GOT3 (cell line): ENCODE measurements around the gene ZNF30.
"Not testable (repeated sequence)": the region's sequence is repeated elsewhere in the genome, so short reads cannot be mapped to it uniquely, and the experiment has no call there.

Source experiments
- DNase-seq: peaks from one replicate; lab custom pipeline; 2025; ENCODE audit warnings: mixed read lengths; lab: John Stamatoyannopoulos, UW

Gene ZNF30

GRCh38 chr19:34960103-34960805 is 33.6 kb downstream of the ZNF30 start:
- no peak for DNase-seq

GRCh38 chr19:34960940-34961679 is 34.4 kb downstream of the ZNF30 start:
- DNase-seq = no peak

- no peak for DNase-seq
Measured at GRCh38 chr19:34961775-34962686, 35.3 kb downstream of the ZNF30 start.

GRCh38 chr19:34962687-34963572 is 36.2 kb downstream of the ZNF30 start:
- DNase-seq = no peak

GRCh38 chr19:34963573-34964406 is 37.1 kb downstream of the ZNF30 start, which contains the start of gene ZNF792:
Gene ZNF792 (minus strand): TSS chr19:34964229. CDS start chr19:34963662, 567 bp downstream.
- no peak for DNase-seq

- DNase-seq = no peak
Measured at GRCh38 chr19:34964598-34964997, 37.9 kb downstream of the ZNF30 start.

GRCh38 chr19:34965505-34965904 is 38.8 kb downstream of the ZNF30 start:
- not testable (repeated sequence) for DNase-seq

- no peak for DNase-seq
Measured at GRCh38 chr19:34967551-34967950, 40.8 kb downstream of the ZNF30 start.

- DNase-seq = no peak
Measured at GRCh38 chr19:34969721-34970120, 43.0 kb downstream of the ZNF30 start.

- not testable (repeated sequence) for DNase-seq
Measured at GRCh38 chr19:34970185-34970780, 43.6 kb downstream of the ZNF30 start.

- no peak for DNase-seq
Measured at GRCh38 chr19:34972163-34972705, 45.5 kb downstream of the ZNF30 start.

- DNase-seq = no peak
Measured at GRCh38 chr19:34974646-34975045, 47.9 kb downstream of the ZNF30 start.

- DNase-seq = no peak
Measured at GRCh38 chr19:34975056-34975455, 48.4 kb downstream of the ZNF30 start.

GRCh38 chr19:34976611-34977010 is 49.9 kb downstream of the ZNF30 start:
- no peak for DNase-seq

- no peak for DNase-seq
Measured at GRCh38 chr19:34979819-34980640, 53.3 kb downstream of the ZNF30 start.

- DNase-seq = no peak
Measured at GRCh38 chr19:34982275-34982674, 55.6 kb downstream of the ZNF30 start.

- DNase-seq = no peak
Measured at GRCh38 chr19:34983786-34984185, 57.1 kb downstream of the ZNF30 start.

GRCh38 chr19:34984287-34984686 is 57.6 kb downstream of the ZNF30 start:
- DNase-seq = no peak
